GM23338 (cell line): Measurements from ENCODE around the gene GNAI1. TPM values are rescaled to one million over a fixed set of nuclear protein-coding genes. Genes with fewer than 3 reads are reported as not detected.

Experiments
- ATAC-seq: fragments of 200-7000 bp; cut with Tn5 transposase; 3 replicates; pipeline ENCODE4 v1.9.1; 2020
- DNase-seq: peaks from one replicate; pipeline ENCODE4 v3.0.0-alpha.2; 2015; ENCODE audit warnings: low spot score
- H2AFZ ChIP-seq: fragments of 200-600 bp; sonication (generic); 2 replicates; pipeline ENCODE4 v1.8.0; 2016; ENCODE audit warnings: antibody characterized with exemption, mild to moderate bottlenecking, moderate library complexity
- H3F3A ChIP-seq: fragments of 200-600 bp; sonication (generic); replicated peaks from 2 replicates; pipeline ENCODE4 v1.8.0; 2017; ENCODE audit warnings: antibody characterized with exemption, mixed run types, low read depth
- H3K27ac ChIP-seq: fragments of 200-600 bp; sonication (generic); 2 replicates; pipeline ENCODE4 v1.6.1; 2016; ENCODE audit warnings: low read depth
- H3K27me3 ChIP-seq: fragments of 200-600 bp; sonication (generic); 2 replicates; pipeline ENCODE4 v1.8.0; 2016; ENCODE audit warnings: mild to moderate bottlenecking, mixed run types, moderate library complexity; ENCODE audit not compliant: insufficient read depth
- H3K36me3 ChIP-seq: fragments of 200-600 bp; sonication (generic); 2 replicates; pipeline ENCODE4 v1.8.0; 2016; ENCODE audit warnings: mild to moderate bottlenecking; ENCODE audit not compliant: insufficient read depth
- H3K4me1 ChIP-seq: fragments of 200-600 bp; sonication (generic); 2 replicates; pipeline ENCODE4 v1.8.0; 2016; ENCODE audit warnings: mild to moderate bottlenecking, moderate library complexity; ENCODE audit not compliant: insufficient read depth
- H3K4me2 ChIP-seq: fragments of 200-600 bp; sonication (generic); 2 replicates; pipeline ENCODE4 v1.7.1; 2017; ENCODE audit warnings: mixed run types
- H3K4me3 ChIP-seq: fragments of 200-600 bp; sonication (generic); 2 replicates; pipeline ENCODE4 v1.6.1; 2016; ENCODE audit warnings: mixed run types
- H3K79me2 ChIP-seq: fragments of 200-600 bp; sonication (generic); replicated peaks from 2 replicates; pipeline ENCODE4 v1.8.0; 2017; ENCODE audit warnings: mild to moderate bottlenecking; ENCODE audit not compliant: insufficient read depth
- H3K9me2 ChIP-seq: fragments of 200-600 bp; sonication (generic); 2 replicates; pipeline ENCODE4 v1.8.0; 2017; ENCODE audit not compliant: insufficient read depth
- H4K20me1 ChIP-seq: fragments of 200-600 bp; sonication (generic); replicated peaks from 2 replicates; pipeline ENCODE4 v1.8.0; 2017; ENCODE audit warnings: mild to moderate bottlenecking; ENCODE audit not compliant: insufficient read depth
- H3K27ac Mint-ChIP-seq: 2 replicates; pipeline ENCODE4 v1.8.0; 2020; ENCODE audit warnings: inconsistent platforms, mild to moderate bottlenecking, moderate library complexity, mixed read lengths
- H3K27me3 Mint-ChIP-seq: 3 replicates; pipeline ENCODE4 v1.8.0; 2022; ENCODE audit warnings: low read depth, mild to moderate bottlenecking, moderate library complexity, mixed read lengths, inconsistent platforms; ENCODE audit not compliant: insufficient read depth, poor library complexity
- H3K36me3 Mint-ChIP-seq: 3 replicates; pipeline ENCODE4 v1.8.0; 2021; ENCODE audit warnings: low read depth, mild to moderate bottlenecking, inconsistent platforms, moderate library complexity, mixed read lengths
- H3K4me1 Mint-ChIP-seq: 3 replicates; pipeline ENCODE4 v1.8.0; 2020; ENCODE audit warnings: mild to moderate bottlenecking, inconsistent platforms, mixed read lengths
- H3K4me3 Mint-ChIP-seq: 3 replicates; pipeline ENCODE4 v1.8.0; 2021; ENCODE audit warnings: moderate library complexity, mild to moderate bottlenecking, inconsistent platforms, mixed read lengths
- H3K9me3 Mint-ChIP-seq: 3 replicates; pipeline ENCODE4 v1.8.0; 2020; ENCODE audit warnings: moderate library complexity, mild to moderate bottlenecking, inconsistent platforms, mixed read lengths
- CTCF ChIP-seq, 2 experiments: fragments of 200-600 bp in 1 of 2; sonication (generic) in 1 of 2; conservative IDR thresholded peaks; 2 replicates each; pipeline versions ENCODE4 v1.5.1 to v1.6.1; 2016 to 2017; ENCODE audit warnings: antibody characterized with exemption in 2 of 2, low read depth in 2 of 2, mild to moderate bottlenecking in 2 of 2, moderate library complexity in 1 of 2
- ETS1 ChIP-seq: IDR thresholded peaks from 2 replicates; pipeline ENCODE4 v1.6.1; 2016; ENCODE audit warnings: antibody characterized with exemption
- EZH2phosphoT487 ChIP-seq: fragments of 200-600 bp; sonication (generic); IDR thresholded peaks from one replicate; pipeline ENCODE4 v1.8.1; 2018; ENCODE audit warnings: antibody characterized with exemption; ENCODE audit not compliant: unreplicated experiment
- JUNB ChIP-seq: IDR thresholded peaks from one replicate; pipeline ENCODE4 v1.6.1; 2016; ENCODE audit warnings: antibody characterized with exemption; ENCODE audit not compliant: unreplicated experiment
- NANOG ChIP-seq: IDR thresholded peaks from 2 replicates; pipeline ENCODE4 v1.6.1; 2016; ENCODE audit warnings: antibody characterized with exemption, borderline replicate concordance
- STAT1 ChIP-seq: IDR thresholded peaks from one replicate; pipeline ENCODE4 v1.6.1; 2016; ENCODE audit warnings: antibody characterized with exemption; ENCODE audit not compliant: unreplicated experiment
- ZNF114 ChIP-seq: fragments of 250-450 bp; sonication (Bioruptor Pico); IDR thresholded peaks from 2 replicates; pipeline ENCODE4 v1.5.0; 2020; ENCODE audit warnings: mild to moderate bottlenecking, moderate library complexity
- ZNF331 ChIP-seq: fragments of 250-450 bp; sonication (Bioruptor Pico); IDR thresholded peaks from 2 replicates; pipeline ENCODE4 v1.5.0; 2020; ENCODE audit warnings: low read depth, mild to moderate bottlenecking, moderate library complexity
- ZNF462 ChIP-seq: fragments of 250-450 bp; sonication (Bioruptor Pico); IDR thresholded peaks from 2 replicates; pipeline ENCODE4 v1.5.0; 2020; ENCODE audit warnings: mild to moderate bottlenecking, moderate library complexity
- polyA plus RNA-seq: library from polyadenylated mRNA; unstranded; fragments of >200 nt; fragmentation: Nextera tagmentation; extraction: Ambion mirVana; gene quantifications from 2 replicates; pipeline ENCODE4 v1.2.1, GENCODE V29; 2016
- total RNA-seq: library from RNA; depleted of rRNA; stranded (reverse); fragments of >200 nt; shearing (Covaris generic); gene quantifications from 2 replicates; pipeline ENCODE4 v1.2.3, GENCODE V29; 2014

Gene GNAI1
- total and polyA plus RNA-seq, 2 experiments from 2014 or later: 31.3 to 36.9 TPM

GRCh38 chr7:80132594-80132993, 2.0 kb upstream of the GNAI1 start (continued):
- no peak for TF ChIP-seq ZNF462 (CRISPR knock-in tag)

- Histone ChIP-seq H3K79me2 (peaks cover 31% of the 10 kb centered on the region), H3K27ac (no peak overlapping the region), H3K4me1 (peaks cover 21% of the 10 kb centered on the region), H3K27me3 (peaks cover 38% of the 10 kb centered on the region), H4K20me1 (peaks cover under 1% of the 10 kb centered on the region; the same call in 1 of the 2 replicates), H3K36me3 (no peaks in the 10 kb centered on the region), H3K4me3 (peak overlapping the region; percentile 77), H3K9me2 (peaks cover 6% of the 10 kb centered on the region; the same call in 1 of the 2 replicates), H3K4me2 (peak overlapping the region; percentile 80), H3F3A (no peaks in the 10 kb centered on the region), H2AFZ (peak overlapping the region; percentile 90)
- H3K36me3 Mint-ChIP-seq: no peaks in the 10 kb centered on the region; the same call in 2 of the 3 replicates
- H3K27ac Mint-ChIP-seq: no peak overlapping the region
- H3K4me3 Mint-ChIP-seq: peak overlapping the region; percentile 87
- no peaks in the 10 kb centered on the region; the same call in 2 of the 3 replicates for H3K9me3 Mint-ChIP-seq
- DNase-seq: peak; percentile 27
- peaks cover 17% of the 10 kb centered on the region for H3K27me3 Mint-ChIP-seq
- peak; percentile 28 for ATAC-seq
- H3K4me1 Mint-ChIP-seq: peaks cover 24% of the 10 kb centered on the region
- TF ChIP-seq STAT1 (no peak), JUNB (no peak), ZNF331 (CRISPR knock-in tag) (no peak), EZH2phosphoT487 (no peak), NANOG (no peak), ETS1 (no peak), ZNF114 (CRISPR knock-in tag) (no peak), CTCF (conservative IDR thresholded peaks at IDR 0.05; ENCODE audit: low read depth in 2 of 2) (no peak)
These were observed 1.1 kb upstream of the GNAI1 start for GRCh38 chr7:80133361-80134114.
